A204.1 (cell line): ENCODE results near the gene ERBB2.
"Not testable (repeated sequence)": the region's sequence is repeated elsewhere in the genome, so short reads cannot be mapped to it uniquely, and the experiment has no call there.

Experiments used
- FAIRE-seq: peaks from 2 replicates; lab custom pipeline; 2012; peaks lifted over from hg19 to GRCh38; lab: Jason Lieb, UNC

ERBB2 gene

GRCh38 chr17:39763051-39763820, 63.4 kb downstream of the ERBB2 start:
- FAIRE-seq: no peak

GRCh38 chr17:39764171-39764570, 64.3 kb downstream of the ERBB2 start:
- not testable (repeated sequence) for FAIRE-seq

GRCh38 chr17:39765175-39765574, 65.3 kb downstream of the ERBB2 start:
- FAIRE-seq: no peak

- FAIRE-seq: no peak
These were observed 65.9 kb downstream of the ERBB2 start for GRCh38 chr17:39765766-39766165.

GRCh38 chr17:39767147-39767546, 67.3 kb downstream of the ERBB2 start:
- FAIRE-seq: no peak

GRCh38 chr17:39769974-39770587, 70.2 kb downstream of the ERBB2 start:
- no peak for FAIRE-seq

- no peak for FAIRE-seq
These were observed 72.6 kb downstream of the ERBB2 start for GRCh38 chr17:39772415-39772814.

- FAIRE-seq: no peak
These were observed 73.4 kb downstream of the ERBB2 start for GRCh38 chr17:39772987-39773934.

GRCh38 chr17:39774047-39774446, 74.2 kb downstream of the ERBB2 start:
- FAIRE-seq: no peak

GRCh38 chr17:39775031-39775430, 75.2 kb downstream of the ERBB2 start:
- FAIRE-seq: no peak

- FAIRE-seq: no peak
These were observed 76.4 kb downstream of the ERBB2 start for GRCh38 chr17:39776252-39776651.

GRCh38 chr17:39777534-39778365, 77.9 kb downstream of the ERBB2 start:
- FAIRE-seq: no peak
